K562 (cell line): ENCODE results near the gene WDR81. TPM values are rescaled to one million over a fixed set of nuclear protein-coding genes. Genes with fewer than 3 reads are reported as not detected.

Experiments
- ATAC-seq: fragments of 200-7000 bp; cut with Tn5 transposase; 3 replicates; pipeline ENCODE4 v1.9.1; 2020; ENCODE audit warnings: moderate library complexity
- BruUV-seq: library from RNA; stranded (reverse); fragments of 400-500 nt; replicated peaks from 2 replicates; lab custom pipeline; 2021; lab: Mats Ljungman, UMichigan
- CTCF ChIA-PET: fragments of 300-600 bp; formaldehyde crosslinking; extraction: SDS; loops from one replicate; lab custom pipeline; 2021; ENCODE audit warnings: low intra/inter-chr PET ratio; lab: Yijun Ruan, JAX
- POLR2A ChIA-PET: fragments of 300-600, 350-650 bp; sonication (Branson Sonifier 250); formaldehyde crosslinking; extraction: SDS; loops from one replicate; lab custom pipeline; 2021; ENCODE audit warnings: antibody characterized with exemption, inconsistent platforms; lab: Yijun Ruan, JAX
- DNase-seq, 4 experiments: peaks; one replicate each; pipeline versions ENCODE4 v3.0.0 to v3.0.0-alpha.2; 2011 to 2018; ENCODE audit warnings: low spot score in 3 of 4, mixed read lengths in 3 of 4; ENCODE audit errors: extremely low read depth in 1 of 4
- FAIRE-seq: peaks from 2 replicates; lab custom pipeline; 2011; peaks lifted over from hg19 to GRCh38; lab: Jason Lieb, UNC
- H2AFZ ChIP-seq: 2 replicates; pipeline ENCODE4 v1.6.0; 2011; ENCODE audit warnings: low read depth, low read length, control low read depth, inconsistent platforms
- H3K27ac ChIP-seq: fragments of 200-600 bp; 3 replicates; pipeline ENCODE4 v1.8.0; 2011; ENCODE audit warnings: low read depth, mild to moderate bottlenecking, control low read depth, inconsistent platforms, low read length, moderate library complexity, mixed read lengths; ENCODE audit errors: extremely low read depth
- H3K27me3 ChIP-seq, 2 experiments: fragments of 300-600 bp in 1 of 2; 2 replicates in 1 of 2; 3 replicates in 1 of 2; pipeline versions ENCODE4 v1.6.0 to v1.8.0; 2011; ENCODE audit warnings: inconsistent platforms in 2 of 2, low read length in 2 of 2, mild to moderate bottlenecking in 1 of 2, mixed read lengths in 1 of 2, moderate library complexity in 1 of 2; ENCODE audit not compliant: control insufficient read depth in 2 of 2, insufficient read depth in 2 of 2
- H3K36me3 ChIP-seq: fragments of 300-600 bp; 3 replicates; pipeline ENCODE4 v1.8.0; 2011; ENCODE audit warnings: mild to moderate bottlenecking, low read length, inconsistent platforms; ENCODE audit not compliant: control insufficient read depth, insufficient read depth
- H3K4me1 ChIP-seq, 2 experiments: fragments of 200-600 bp in 1 of 2; replicated peaks in 1 of 2; 2 replicates in 1 of 2; 3 replicates in 1 of 2; pipeline versions ENCODE4 v1.5.1 to v1.8.0; 2011; ENCODE audit warnings: inconsistent platforms in 2 of 2, low read length in 2 of 2, mild to moderate bottlenecking in 1 of 2, mixed read lengths in 1 of 2, moderate library complexity in 1 of 2; ENCODE audit not compliant: control insufficient read depth in 2 of 2, insufficient read depth in 2 of 2
- H3K4me2 ChIP-seq: 2 replicates; pipeline ENCODE4 v1.6.1; 2011; ENCODE audit warnings: low read length, control low read depth, inconsistent platforms, mixed read lengths; ENCODE audit not compliant: insufficient read depth
- H3K4me3 ChIP-seq: fragments of 200-600 bp; sonication (generic), shearing (Covaris generic); 2 replicates; pipeline ENCODE4 v1.5.1; 2016; ENCODE audit warnings: control low read depth, inconsistent platforms
- H3K79me2 ChIP-seq: fragments of 200-600 bp; 3 replicates; pipeline ENCODE4 v1.8.0; 2011; ENCODE audit warnings: low read length, inconsistent platforms; ENCODE audit not compliant: control insufficient read depth, insufficient read depth
- H3K9ac ChIP-seq, 2 experiments: 2 replicates each; pipeline versions ENCODE4 v1.6.0 to v1.6.1; 2011; ENCODE audit warnings: low read depth in 2 of 2, low read length in 2 of 2, control low read depth in 1 of 2, inconsistent platforms in 1 of 2, mild to moderate bottlenecking in 1 of 2, mixed read lengths in 1 of 2; ENCODE audit not compliant: insufficient read depth in 1 of 2
- H3K9me1 ChIP-seq: one replicate; pipeline ENCODE4 v1.6.0; 2011; ENCODE audit warnings: inconsistent platforms, mild to moderate bottlenecking, low read length, moderate library complexity; ENCODE audit not compliant: control insufficient read depth, insufficient read depth
- H3K9me3 ChIP-seq: replicated peaks from 2 replicates; pipeline ENCODE4 v1.5.1; 2011; ENCODE audit warnings: low read depth, low read length, inconsistent platforms; ENCODE audit not compliant: control insufficient read depth, insufficient read depth
- H4K20me1 ChIP-seq: replicated peaks from 2 replicates; pipeline ENCODE4 v1.6.1; 2011; ENCODE audit warnings: low read length, inconsistent platforms, mixed read lengths; ENCODE audit not compliant: control insufficient read depth, insufficient read depth
- BACH1 ChIP-seq: fragments of 200-800 bp; sonication (Bioruptor generic); IDR thresholded peaks from 2 replicates; pipeline ENCODE4 v1.6.1; 2016; ENCODE audit warnings: missing genetic modification characterization, missing compliant biosample characterization
- CBX5 ChIP-seq: IDR thresholded peaks from 2 replicates; pipeline ENCODE4 v1.6.1; 2014; ENCODE audit warnings: low read depth, borderline replicate concordance
- CTBP1 ChIP-seq: fragments of 450-650 bp; IDR thresholded peaks from 2 replicates; pipeline ENCODE4 v1.6.1; 2016; ENCODE audit warnings: borderline replicate concordance
- HNRNPK ChIP-seq: fragments of 200-400 bp; formaldehyde crosslinking; IDR thresholded peaks from one replicate; pipeline ENCODE4 v1.6.1; 2018; ENCODE audit warnings: mild to moderate bottlenecking, low read depth, low read length; ENCODE audit not compliant: poor library complexity, severe bottlenecking
- LCOR ChIP-seq: sonication (generic); formaldehyde crosslinking; IDR thresholded peaks from 2 replicates; pipeline ENCODE4 v1.8.0; 2022; ENCODE audit warnings: mild to moderate bottlenecking, missing genetic modification reagents
- RHOXF2B ChIP-seq: fragments of 250-450 bp; sonication (Bioruptor Pico); conservative IDR thresholded peaks from 2 replicates; pipeline ENCODE4 v1.5.1; 2021
- SIX5 ChIP-seq, 2 experiments: IDR thresholded peaks; 2 replicates each; pipeline ENCODE4 v1.6.1; 2011; ENCODE audit warnings: low read length in 2 of 2, borderline replicate concordance in 1 of 2, low read depth in 1 of 2, mild to moderate bottlenecking in 1 of 2, moderate library complexity in 1 of 2; ENCODE audit not compliant: insufficient read depth in 1 of 2
- SRSF3 ChIP-seq: fragments of 200-400 bp; formaldehyde crosslinking; IDR thresholded peaks from 2 replicates; pipeline ENCODE4 v1.6.1; 2016; ENCODE audit warnings: mild to moderate bottlenecking, low read length, moderate library complexity; ENCODE audit not compliant: insufficient read depth
- ZNF146 ChIP-seq: IDR thresholded peaks from one replicate; pipeline ENCODE4 v1.6.1; 2018; ENCODE audit warnings: missing compliant biosample characterization; ENCODE audit not compliant: unreplicated experiment
- ZNF274 ChIP-seq: IDR thresholded peaks from 2 replicates; pipeline ENCODE4 v1.6.1; 2011; ENCODE audit warnings: low read depth, mild to moderate bottlenecking, low read length, moderate library complexity, borderline replicate concordance
- ZNF551 ChIP-seq: fragments of 250-450 bp; sonication (Bioruptor Pico); IDR thresholded peaks from 2 replicates; pipeline ENCODE4 v1.5.0; 2021; ENCODE audit warnings: mild to moderate bottlenecking, moderate library complexity
- WGBS: fragments of 100-300 bp; shearing (Covaris generic); methylation state at CpG from one replicate; pipeline ENCODE4 v1.1.6; 2016; ENCODE audit warnings: low coverage, mixed read lengths; ENCODE audit not compliant: insufficient coverage; ENCODE audit errors: missing lambda C conversion rate; 5-methylcytosine and 5-hydroxymethylcytosine counted together
- in situ Hi-C: fragments of 300-500 bp; cut with MboI; formaldehyde crosslinking; loops from 4 replicates; pipeline ENCODE4 v1.15.0; 2018; ENCODE audit warnings: inconsistent platforms, mixed read lengths
- intact Hi-C: fragments of 100-400 bp; cut with micrococcal nuclease; formaldehyde crosslinking; loops from 2 replicates; pipeline ENCODE4 v1.14.2; 2022
- polyA plus RNA-seq, 8 experiments: library from polyadenylated mRNA; depleted of rRNA in 4 of 8; stranded (reverse) in 5 of 8; unstranded in 3 of 8; fragments of >200 nt; fragmentation: Nextera tagmentation in 2 of 8; fragmentation: Illumina TruSeq in 1 of 8; extraction: Ambion mirVana in 2 of 8; extraction: Trizol in 1 of 8; gene quantifications; 2 replicates each; pipeline versions ENCODE4 v1.2.1 to v1.2.3, GENCODE V29; 2011 to 2014; ENCODE audit warnings: inconsistent platforms in 1 of 8, missing spikeins in 1 of 8
- total RNA-seq, 7 experiments: library from RNA; depleted of rRNA in 6 of 7; stranded (reverse); fragments of >200 nt in 6 of 7; fragmentation: Illumina TruSeq in 2 of 7; extraction: Trizol in 2 of 7; gene quantifications; 2 replicates each; pipeline versions ENCODE4 v1.2.1 to v1.2.3, GENCODE V29; 2011 to 2021; ENCODE audit warnings: low replicate concordance in 1 of 7
- TF ChIP-seq, protein P1 (sequence below): fragments of 250-450 bp; sonication (Bioruptor Pico); IDR thresholded peaks from 2 replicates; pipeline ENCODE4 v1.5.0; 2020; ENCODE audit warnings: mild to moderate bottlenecking, borderline replicate concordance
- TF ChIP-seq, protein P2 (sequence below), 2 experiments: fragments of 450-650 bp; IDR thresholded peaks; 2 replicates each; pipeline ENCODE4 v1.6.1; 2018; ENCODE audit warnings: mild to moderate bottlenecking in 2 of 2, low read depth in 1 of 2; ENCODE audit not compliant: partially characterized antibody in 2 of 2
- TF ChIP-seq, protein P3 (sequence below), 2 experiments: fragments of 200-800 bp in 1 of 2; sonication (Bioruptor generic) in 1 of 2; sonication (generic) in 1 of 2; formaldehyde crosslinking in 1 of 2; IDR thresholded peaks in 1 of 2; conservative IDR thresholded peaks in 1 of 2; 2 replicates each; pipeline versions ENCODE4 v1.5.0 to v1.6.1; 2016 to 2020; ENCODE audit warnings: missing compliant biosample characterization in 1 of 2, missing genetic modification characterization in 1 of 2, missing genetic modification reagents in 1 of 2

Gene WDR81
- total and polyA plus RNA-seq, 9 of the 15 experiments (the other 6 are each of a cell fraction or from before 2014, with no cell fraction given), result 0.01 to 17.1 (median 3.3) TPM

DNA sequence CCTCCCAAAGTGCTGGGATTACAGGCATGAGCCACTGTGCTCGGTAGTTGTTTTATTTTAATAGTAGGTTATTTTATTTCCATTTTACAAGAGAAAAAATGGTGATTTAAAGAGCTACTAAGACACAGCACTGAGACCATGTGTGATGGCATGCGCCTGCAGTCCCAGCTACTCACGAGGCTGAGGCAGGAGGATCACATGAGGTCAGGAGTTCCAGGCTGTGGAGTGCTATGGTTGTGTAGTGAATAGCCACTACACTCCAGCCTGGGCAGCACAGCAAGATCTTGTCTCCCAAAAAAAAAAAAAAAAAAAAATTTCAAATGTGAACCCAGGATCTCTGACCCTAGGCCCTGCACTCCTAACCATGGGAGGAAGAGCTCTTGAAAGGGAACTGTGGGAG lies 41.1 kb downstream of the WDR81 start:
- H3K27ac ChIP-seq, result no peak overlapping the region

More for the DNA sequence above, 41.1 kb downstream of the WDR81 start:
- Histone ChIP-seq H3K4me3 (no peak overlapping the region), H3K4me2 (no peak overlapping the region), H3K9me1 (no peaks in the 10 kb centered on the region), H3K27me3 (no peaks in the 10 kb centered on the region), H3K9me3 (no peaks in the 10 kb centered on the region), H4K20me1 (no peaks in the 10 kb centered on the region)
- ChIA-PET POLR2A (interaction anchor here (0.6 to 1.2 kb wide), 5 partner anchors 10 to 113 kb away, joined by 3 to 4 read pairs (median 3); no protein-coding TSS in a partner anchor), CTCF (no interaction called here)
- ATAC-seq (no peak), FAIRE-seq (no peak)
- TF ChIP-seq ZNF551 (CRISPR knock-in tag) (no peak), LCOR (CRISPR knock-in tag) (no peak), SIX5 (IDR thresholded peaks at IDR 0.05; ENCODE audit: borderline replicate concordance in 1 of 2, insufficient read depth in 1 of 2, low read depth in 1 of 2, low read length in 2 of 2) (no peak), HNRNPK (no peak), RHOXF2B (no peak), SRSF3 (no peak), CBX5 (no peak), CTBP1 (no peak), BACH1 (tag) (no peak), ZNF146 (CRISPR knock-in tag) (no peak), ZNF274 (no peak)
- TF ChIP-seq, protein P1, sequence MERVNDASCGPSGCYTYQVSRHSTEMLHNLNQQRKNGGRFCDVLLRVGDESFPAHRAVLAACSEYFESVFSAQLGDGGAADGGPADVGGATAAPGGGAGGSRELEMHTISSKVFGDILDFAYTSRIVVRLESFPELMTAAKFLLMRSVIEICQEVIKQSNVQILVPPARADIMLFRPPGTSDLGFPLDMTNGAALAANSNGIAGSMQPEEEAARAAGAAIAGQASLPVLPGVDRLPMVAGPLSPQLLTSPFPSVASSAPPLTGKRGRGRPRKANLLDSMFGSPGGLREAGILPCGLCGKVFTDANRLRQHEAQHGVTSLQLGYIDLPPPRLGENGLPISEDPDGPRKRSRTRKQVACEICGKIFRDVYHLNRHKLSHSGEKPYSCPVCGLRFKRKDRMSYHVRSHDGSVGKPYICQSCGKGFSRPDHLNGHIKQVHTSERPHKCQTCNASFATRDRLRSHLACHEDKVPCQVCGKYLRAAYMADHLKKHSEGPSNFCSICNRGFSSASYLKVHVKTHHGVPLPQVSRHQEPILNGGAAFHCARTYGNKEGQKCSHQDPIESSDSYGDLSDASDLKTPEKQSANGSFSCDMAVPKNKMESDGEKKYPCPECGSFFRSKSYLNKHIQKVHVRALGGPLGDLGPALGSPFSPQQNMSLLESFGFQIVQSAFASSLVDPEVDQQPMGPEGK, result no peak
- TF ChIP-seq, protein P2, sequence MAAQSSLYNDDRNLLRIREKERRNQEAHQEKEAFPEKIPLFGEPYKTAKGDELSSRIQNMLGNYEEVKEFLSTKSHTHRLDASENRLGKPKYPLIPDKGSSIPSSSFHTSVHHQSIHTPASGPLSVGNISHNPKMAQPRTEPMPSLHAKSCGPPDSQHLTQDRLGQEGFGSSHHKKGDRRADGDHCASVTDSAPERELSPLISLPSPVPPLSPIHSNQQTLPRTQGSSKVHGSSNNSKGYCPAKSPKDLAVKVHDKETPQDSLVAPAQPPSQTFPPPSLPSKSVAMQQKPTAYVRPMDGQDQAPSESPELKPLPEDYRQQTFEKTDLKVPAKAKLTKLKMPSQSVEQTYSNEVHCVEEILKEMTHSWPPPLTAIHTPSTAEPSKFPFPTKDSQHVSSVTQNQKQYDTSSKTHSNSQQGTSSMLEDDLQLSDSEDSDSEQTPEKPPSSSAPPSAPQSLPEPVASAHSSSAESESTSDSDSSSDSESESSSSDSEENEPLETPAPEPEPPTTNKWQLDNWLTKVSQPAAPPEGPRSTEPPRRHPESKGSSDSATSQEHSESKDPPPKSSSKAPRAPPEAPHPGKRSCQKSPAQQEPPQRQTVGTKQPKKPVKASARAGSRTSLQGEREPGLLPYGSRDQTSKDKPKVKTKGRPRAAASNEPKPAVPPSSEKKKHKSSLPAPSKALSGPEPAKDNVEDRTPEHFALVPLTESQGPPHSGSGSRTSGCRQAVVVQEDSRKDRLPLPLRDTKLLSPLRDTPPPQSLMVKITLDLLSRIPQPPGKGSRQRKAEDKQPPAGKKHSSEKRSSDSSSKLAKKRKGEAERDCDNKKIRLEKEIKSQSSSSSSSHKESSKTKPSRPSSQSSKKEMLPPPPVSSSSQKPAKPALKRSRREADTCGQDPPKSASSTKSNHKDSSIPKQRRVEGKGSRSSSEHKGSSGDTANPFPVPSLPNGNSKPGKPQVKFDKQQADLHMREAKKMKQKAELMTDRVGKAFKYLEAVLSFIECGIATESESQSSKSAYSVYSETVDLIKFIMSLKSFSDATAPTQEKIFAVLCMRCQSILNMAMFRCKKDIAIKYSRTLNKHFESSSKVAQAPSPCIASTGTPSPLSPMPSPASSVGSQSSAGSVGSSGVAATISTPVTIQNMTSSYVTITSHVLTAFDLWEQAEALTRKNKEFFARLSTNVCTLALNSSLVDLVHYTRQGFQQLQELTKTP (IDR thresholded peaks at IDR 0.05; ENCODE audit: low read depth in 1 of 2, partially characterized antibody in 2 of 2), result no peak
- TF ChIP-seq, protein P3, sequence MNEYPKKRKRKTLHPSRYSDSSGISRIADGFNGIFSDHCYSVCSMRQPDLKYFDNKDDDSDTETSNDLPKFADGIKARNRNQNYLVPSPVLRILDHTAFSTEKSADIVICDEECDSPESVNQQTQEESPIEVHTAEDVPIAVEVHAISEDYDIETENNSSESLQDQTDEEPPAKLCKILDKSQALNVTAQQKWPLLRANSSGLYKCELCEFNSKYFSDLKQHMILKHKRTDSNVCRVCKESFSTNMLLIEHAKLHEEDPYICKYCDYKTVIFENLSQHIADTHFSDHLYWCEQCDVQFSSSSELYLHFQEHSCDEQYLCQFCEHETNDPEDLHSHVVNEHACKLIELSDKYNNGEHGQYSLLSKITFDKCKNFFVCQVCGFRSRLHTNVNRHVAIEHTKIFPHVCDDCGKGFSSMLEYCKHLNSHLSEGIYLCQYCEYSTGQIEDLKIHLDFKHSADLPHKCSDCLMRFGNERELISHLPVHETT (CRISPR knock-in tag; conservative IDR thresholded peaks at IDR 0.05 in 1 of 2, IDR thresholded peaks at IDR 0.05 in 1 of 2), result no peak
- TF ChIP-seq, all 486 proteins: peak for 0
- peaks cover 22% of the 10 kb centered on the region for H3K79me2 ChIP-seq
- no peak overlapping the region for H2AFZ ChIP-seq
- H3K36me3 ChIP-seq, result 0 out of 3 replicates have a peak, but pooled peaks cover 4% of the 10 kb centered on the region
- H3K4me1 ChIP-seq, result peaks cover 21 to 40% of the 10 kb centered on the region in 2 experiments; a peak in 4 of 5 replicates
- in situ Hi-C loops, result loop anchor here (5.0 kb wide), 1 partner anchor 33 kb away; no protein-coding TSS in a partner anchor
- H3K9ac ChIP-seq, result peak overlapping the region in 1 of 2 experiments; percentile 76; a peak in 1 of 4 replicates
- intact Hi-C loops, result no loop called here
- no peak for DNase-seq
- 83% methylated on average over 2 of the region's 3 CpGs for WGBS
- BruUV-seq, result no TSS peak
